Breast epithelium (tissue), 3 donors: ENCODE results near the gene NSL1.

Experiments
- CTCF ChIP-seq, 3 donors: fragments of 450-650 bp; IDR thresholded peaks; one replicate each; pipeline ENCODE4 v1.5.1; 2016 to 2017; ENCODE audit warnings: antibody characterized with exemption in 3 of 3, mild to moderate bottlenecking in 3 of 3, moderate library complexity in 3 of 3
- POLR2A ChIP-seq: fragments of 450-650 bp; IDR thresholded peaks from one replicate; pipeline ENCODE4 v1.6.1; 2016; ENCODE audit warnings: antibody characterized with exemption, mild to moderate bottlenecking, moderate library complexity

DNA sequence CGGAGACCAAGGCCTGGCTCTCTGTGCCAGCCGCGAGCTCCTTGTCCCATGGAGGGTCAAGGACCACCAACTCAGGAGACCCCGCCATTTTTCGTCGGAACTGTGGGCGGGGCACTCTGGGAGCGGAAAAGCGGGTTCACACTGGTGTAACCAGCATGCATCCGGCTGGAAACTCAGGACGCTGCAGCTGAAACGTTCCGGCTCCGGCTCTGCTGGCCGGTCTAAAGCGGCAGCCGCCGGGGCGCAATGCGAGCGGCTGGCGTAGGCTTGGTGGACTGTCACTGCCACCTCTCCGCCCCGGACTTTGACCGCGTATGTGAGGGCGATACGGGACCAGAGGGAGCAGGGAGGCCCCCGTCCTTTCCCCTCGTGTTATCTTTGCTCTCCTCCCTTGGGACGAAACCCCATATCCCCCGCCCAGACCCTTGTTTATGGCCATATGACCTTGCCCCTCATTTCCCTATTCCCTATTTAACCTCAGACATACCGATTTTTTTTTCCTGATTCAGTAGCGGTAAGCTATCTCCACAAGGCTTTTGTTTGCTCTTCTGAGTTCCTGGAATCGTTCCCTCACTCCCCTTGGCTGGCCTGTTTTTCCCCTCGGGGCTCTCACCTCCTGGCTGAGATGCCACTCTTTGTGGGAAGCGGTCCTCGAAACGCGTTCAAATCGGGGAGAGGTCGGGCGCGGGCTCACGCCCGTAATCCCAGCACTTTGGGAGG is at the start of gene NSL1, which contains the start of gene TATDN3:
- TF ChIP-seq CTCF (IDR thresholded peaks at IDR 0.05), result no peak
- TF ChIP-seq POLR2A, result peak; percentile 76
